UCSD-AML1 (cell line): ENCODE results near the gene TMEM25.
"Not testable (repeated sequence)": the region's sequence is repeated elsewhere in the genome, so short reads cannot be mapped to it uniquely, and the experiment has no call there.

Experiments used
- DNase-seq: peaks from one replicate; lab custom pipeline; 2025; ENCODE audit not compliant: unreplicated experiment; lab: John Stamatoyannopoulos, UW

The TMEM25 gene

GRCh38 chr11:118577995-118578394 lies 47.0 kb downstream of the TMEM25 start:
- DNase-seq: not testable (repeated sequence)

DNA sequence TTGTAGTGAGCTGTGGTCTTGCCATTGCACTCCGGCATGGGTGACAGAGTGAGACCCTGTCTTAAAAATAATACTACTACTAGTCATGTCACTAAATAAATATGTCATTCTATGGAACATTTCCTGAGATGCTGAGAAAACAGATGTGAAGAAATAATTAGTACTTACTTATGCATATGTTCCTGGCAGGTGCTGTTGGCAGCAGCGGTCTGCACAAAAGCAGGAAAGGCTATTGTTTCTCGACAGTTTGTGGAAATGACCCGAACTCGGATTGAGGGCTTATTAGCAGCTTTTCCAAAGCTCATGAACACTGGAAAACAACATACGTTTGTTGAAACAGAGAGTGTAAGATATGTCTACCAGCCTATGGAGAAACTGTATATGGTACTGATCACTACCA lies 50.1 kb downstream of the TMEM25 start:
- no peak for DNase-seq
